K562 (cell line): Measurements from ENCODE around the gene KLHL22. TPM values are rescaled to one million over a fixed set of nuclear protein-coding genes. Genes with fewer than 3 reads are reported as not detected.

Experiments
- BRCA1 ChIP-seq, 2 experiments: fragments of 450-650 bp in 1 of 2; sonication (generic) in 1 of 2; formaldehyde crosslinking in 1 of 2; IDR thresholded peaks; 2 replicates each; pipeline versions ENCODE4 v1.5.0 to v1.6.1; 2017 to 2020; ENCODE audit warnings: mild to moderate bottlenecking in 1 of 2, missing genetic modification reagents in 1 of 2
- CAMTA2 ChIP-seq: fragments of 250-450 bp; sonication (Bioruptor Pico); conservative IDR thresholded peaks from 2 replicates; pipeline ENCODE4 v1.5.1; 2022
- DDX20 ChIP-seq: fragments of 450-650 bp; IDR thresholded peaks from 2 replicates; pipeline ENCODE4 v1.6.1; 2016; ENCODE audit warnings: missing genetic modification characterization, low read depth, mild to moderate bottlenecking, missing compliant biosample characterization, moderate library complexity
- IRF2 ChIP-seq: sonication (generic); formaldehyde crosslinking; IDR thresholded peaks from 2 replicates; pipeline ENCODE4 v1.8.1; 2022; ENCODE audit warnings: mild to moderate bottlenecking, missing genetic modification reagents
- MAFG ChIP-seq: fragments of 450-650 bp; conservative IDR thresholded peaks from 2 replicates; pipeline ENCODE4 v1.6.1; 2016; ENCODE audit warnings: missing genetic modification characterization, missing compliant biosample characterization
- NBN ChIP-seq: fragments of 450-650 bp; IDR thresholded peaks from 2 replicates; pipeline ENCODE4 v1.6.1; 2016; ENCODE audit warnings: low read depth, mild to moderate bottlenecking
- RNF2 ChIP-seq: sonication (generic); IDR thresholded peaks from 2 replicates; pipeline ENCODE4 v1.6.1; 2016
- SNRNP70 ChIP-seq: fragments of 200-400 bp; formaldehyde crosslinking; optimal IDR thresholded peaks from 2 replicates; pipeline ENCODE3; 2017; ENCODE audit warnings: low read depth, low read length
- STAG1 ChIP-seq: sonication (generic); formaldehyde crosslinking; IDR thresholded peaks from 2 replicates; pipeline ENCODE4 v1.5.0; 2020; ENCODE audit warnings: missing genetic modification reagents, borderline replicate concordance
- TAF15 ChIP-seq: fragments of 200-400 bp; formaldehyde crosslinking; IDR thresholded peaks from 2 replicates; pipeline ENCODE4 v1.6.1; 2017; ENCODE audit warnings: mild to moderate bottlenecking, low read depth, low read length, moderate library complexity
- TEAD1 ChIP-seq, 2 experiments: fragments of 450-650 bp in 1 of 2; sonication (generic) in 1 of 2; formaldehyde crosslinking; IDR thresholded peaks; 2 replicates each; pipeline versions ENCODE4 v1.4.0 to v1.8.0; 2020 to 2022; ENCODE audit warnings: mild to moderate bottlenecking in 2 of 2, missing genetic modification reagents in 1 of 2
- TOE1 ChIP-seq, 2 experiments: fragments of 450-650 bp in 1 of 2; sonication (generic) in 1 of 2; formaldehyde crosslinking in 1 of 2; IDR thresholded peaks; 2 replicates each; pipeline versions ENCODE4 v1.7.1 to v1.8.0; 2016 to 2022; ENCODE audit warnings: borderline replicate concordance in 2 of 2, mild to moderate bottlenecking in 2 of 2, antibody characterized with exemption in 1 of 2, inconsistent platforms in 1 of 2, low read depth in 1 of 2, missing genetic modification reagents in 1 of 2, moderate library complexity in 1 of 2
- U2AF2 ChIP-seq: fragments of 200-400 bp; formaldehyde crosslinking; optimal IDR thresholded peaks from 2 replicates; pipeline ENCODE3; 2017; ENCODE audit warnings: low read depth, mild to moderate bottlenecking, low read length
- ZKSCAN3 ChIP-seq: fragments of 250-450 bp; sonication (Bioruptor Pico); IDR thresholded peaks from 2 replicates; pipeline ENCODE4 v1.4.0; 2020
- ZNF146 ChIP-seq: IDR thresholded peaks from one replicate; pipeline ENCODE4 v1.6.1; 2018; ENCODE audit warnings: missing compliant biosample characterization; ENCODE audit not compliant: unreplicated experiment
- ZNF77 ChIP-seq: fragments of 250-450 bp; sonication (Bioruptor Pico); IDR thresholded peaks from 2 replicates; pipeline ENCODE4 v1.5.0; 2020
- polyA plus RNA-seq, 8 experiments: library from polyadenylated mRNA; depleted of rRNA in 4 of 8; stranded (reverse) in 5 of 8; unstranded in 3 of 8; fragments of >200 nt; fragmentation: Nextera tagmentation in 2 of 8; fragmentation: Illumina TruSeq in 1 of 8; extraction: Ambion mirVana in 2 of 8; extraction: Trizol in 1 of 8; gene quantifications; 2 replicates each; pipeline versions ENCODE4 v1.2.1 to v1.2.3, GENCODE V29; 2011 to 2014; ENCODE audit warnings: inconsistent platforms in 1 of 8, missing spikeins in 1 of 8
- total RNA-seq, 7 experiments: library from RNA; depleted of rRNA in 6 of 7; stranded (reverse); fragments of >200 nt in 6 of 7; fragmentation: Illumina TruSeq in 2 of 7; extraction: Trizol in 2 of 7; gene quantifications; 2 replicates each; pipeline versions ENCODE4 v1.2.1 to v1.2.3, GENCODE V29; 2011 to 2021; ENCODE audit warnings: low replicate concordance in 1 of 7
- TF ChIP-seq, protein P1 (sequence below): sonication (generic); formaldehyde crosslinking; IDR thresholded peaks from 2 replicates; pipeline ENCODE4 v1.8.0; 2022; ENCODE audit warnings: mild to moderate bottlenecking, missing genetic modification reagents
- TF ChIP-seq, protein P2 (sequence below): fragments of 200-800 bp; sonication (Bioruptor generic); IDR thresholded peaks from 2 replicates; pipeline ENCODE4 v1.6.1; 2017; ENCODE audit warnings: missing genetic modification characterization, missing compliant biosample characterization
- TF ChIP-seq, protein P3 (sequence below): fragments of 250-450 bp; sonication (Bioruptor Pico); IDR thresholded peaks from 2 replicates; pipeline ENCODE4 v1.9.0; 2021; ENCODE audit warnings: mild to moderate bottlenecking
- TF ChIP-seq, protein P4 (sequence below): IDR thresholded peaks from 2 replicates; pipeline ENCODE4 v1.6.1; 2011; ENCODE audit warnings: borderline replicate concordance, low read depth, mild to moderate bottlenecking, moderate library complexity, low read length; ENCODE audit not compliant: insufficient read depth, poor library complexity, severe bottlenecking

The KLHL22 gene
- total and polyA plus RNA-seq, 9 of the 15 experiments (the other 6 are each of a cell fraction or from before 2014, with no cell fraction given): 1.3 to 25.6 (median 15.2) TPM

DNA sequence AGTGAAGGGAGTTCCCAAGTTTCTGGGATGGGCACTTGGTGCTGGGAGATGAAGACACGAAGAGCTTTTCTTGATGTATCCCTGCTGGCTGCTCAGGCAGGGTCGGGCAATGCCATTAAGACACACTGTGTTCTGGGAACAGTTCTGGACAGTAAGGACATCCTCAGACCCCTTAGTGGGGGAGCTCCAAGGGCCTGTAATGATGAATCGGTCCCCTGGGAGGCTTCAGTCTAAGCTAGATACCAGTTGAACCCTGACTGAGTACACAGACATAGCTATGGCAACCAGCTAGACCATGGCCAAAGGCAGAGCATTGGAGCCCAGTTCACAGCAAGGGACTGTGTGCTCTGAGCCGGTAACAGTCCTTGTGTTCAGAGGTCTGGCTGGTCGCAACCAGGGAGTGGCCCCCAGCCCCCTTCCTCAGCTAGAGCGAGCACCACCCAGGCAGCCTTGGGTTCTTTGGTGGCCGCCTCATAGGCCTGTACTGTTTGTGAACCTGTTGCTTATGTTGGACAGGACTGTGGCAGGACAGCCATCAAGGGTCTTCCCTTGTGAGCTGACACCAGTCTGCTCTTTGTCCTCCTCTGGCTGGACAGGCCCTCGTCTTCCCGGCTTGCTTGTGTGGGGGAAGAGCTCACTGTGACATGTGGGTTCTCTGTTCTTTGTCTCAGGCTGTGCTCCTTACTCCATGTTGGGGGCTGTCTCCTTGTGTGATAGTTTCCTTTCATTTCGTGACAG, 36.8 kb upstream of the KLHL22 start (continued):
- TF ChIP-seq SNRNP70 (peak; percentile 24), TAF15 (no peak), ZNF146 (CRISPR knock-in tag) (no peak), STAG1 (no peak), ZNF77 (CRISPR knock-in tag) (no peak), ZKSCAN3 (CRISPR knock-in tag) (no peak), IRF2 (CRISPR knock-in tag) (0 out of 2 replicates have a peak, but pooled peaks have one; percentile 84), U2AF2 (no peak), DDX20 (tag) (no peak), BRCA1 (IDR thresholded peaks at IDR 0.05) (no peak), BRCA1 (CRISPR knock-in tag; IDR thresholded peaks at IDR 0.05) (no peak), TEAD1 (CRISPR knock-in tag; IDR thresholded peaks at IDR 0.05) (no peak), TOE1 (IDR thresholded peaks at IDR 0.05; ENCODE audit: borderline replicate concordance) (no peak), TOE1 (CRISPR knock-in tag; IDR thresholded peaks at IDR 0.05; ENCODE audit: borderline replicate concordance, low read depth) (no peak), RNF2 (no peak), MAFG (no peak), NBN (no peak), CAMTA2 (no peak)
- TF ChIP-seq, protein P1, sequence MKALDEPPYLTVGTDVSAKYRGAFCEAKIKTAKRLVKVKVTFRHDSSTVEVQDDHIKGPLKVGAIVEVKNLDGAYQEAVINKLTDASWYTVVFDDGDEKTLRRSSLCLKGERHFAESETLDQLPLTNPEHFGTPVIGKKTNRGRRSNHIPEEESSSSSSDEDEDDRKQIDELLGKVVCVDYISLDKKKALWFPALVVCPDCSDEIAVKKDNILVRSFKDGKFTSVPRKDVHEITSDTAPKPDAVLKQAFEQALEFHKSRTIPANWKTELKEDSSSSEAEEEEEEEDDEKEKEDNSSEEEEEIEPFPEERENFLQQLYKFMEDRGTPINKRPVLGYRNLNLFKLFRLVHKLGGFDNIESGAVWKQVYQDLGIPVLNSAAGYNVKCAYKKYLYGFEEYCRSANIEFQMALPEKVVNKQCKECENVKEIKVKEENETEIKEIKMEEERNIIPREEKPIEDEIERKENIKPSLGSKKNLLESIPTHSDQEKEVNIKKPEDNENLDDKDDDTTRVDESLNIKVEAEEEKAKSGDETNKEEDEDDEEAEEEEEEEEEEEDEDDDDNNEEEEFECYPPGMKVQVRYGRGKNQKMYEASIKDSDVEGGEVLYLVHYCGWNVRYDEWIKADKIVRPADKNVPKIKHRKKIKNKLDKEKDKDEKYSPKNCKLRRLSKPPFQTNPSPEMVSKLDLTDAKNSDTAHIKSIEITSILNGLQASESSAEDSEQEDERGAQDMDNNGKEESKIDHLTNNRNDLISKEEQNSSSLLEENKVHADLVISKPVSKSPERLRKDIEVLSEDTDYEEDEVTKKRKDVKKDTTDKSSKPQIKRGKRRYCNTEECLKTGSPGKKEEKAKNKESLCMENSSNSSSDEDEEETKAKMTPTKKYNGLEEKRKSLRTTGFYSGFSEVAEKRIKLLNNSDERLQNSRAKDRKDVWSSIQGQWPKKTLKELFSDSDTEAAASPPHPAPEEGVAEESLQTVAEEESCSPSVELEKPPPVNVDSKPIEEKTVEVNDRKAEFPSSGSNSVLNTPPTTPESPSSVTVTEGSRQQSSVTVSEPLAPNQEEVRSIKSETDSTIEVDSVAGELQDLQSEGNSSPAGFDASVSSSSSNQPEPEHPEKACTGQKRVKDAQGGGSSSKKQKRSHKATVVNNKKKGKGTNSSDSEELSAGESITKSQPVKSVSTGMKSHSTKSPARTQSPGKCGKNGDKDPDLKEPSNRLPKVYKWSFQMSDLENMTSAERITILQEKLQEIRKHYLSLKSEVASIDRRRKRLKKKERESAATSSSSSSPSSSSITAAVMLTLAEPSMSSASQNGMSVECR: no peak; the same call in 1 of the 2 replicates
- TF ChIP-seq, protein P2, sequence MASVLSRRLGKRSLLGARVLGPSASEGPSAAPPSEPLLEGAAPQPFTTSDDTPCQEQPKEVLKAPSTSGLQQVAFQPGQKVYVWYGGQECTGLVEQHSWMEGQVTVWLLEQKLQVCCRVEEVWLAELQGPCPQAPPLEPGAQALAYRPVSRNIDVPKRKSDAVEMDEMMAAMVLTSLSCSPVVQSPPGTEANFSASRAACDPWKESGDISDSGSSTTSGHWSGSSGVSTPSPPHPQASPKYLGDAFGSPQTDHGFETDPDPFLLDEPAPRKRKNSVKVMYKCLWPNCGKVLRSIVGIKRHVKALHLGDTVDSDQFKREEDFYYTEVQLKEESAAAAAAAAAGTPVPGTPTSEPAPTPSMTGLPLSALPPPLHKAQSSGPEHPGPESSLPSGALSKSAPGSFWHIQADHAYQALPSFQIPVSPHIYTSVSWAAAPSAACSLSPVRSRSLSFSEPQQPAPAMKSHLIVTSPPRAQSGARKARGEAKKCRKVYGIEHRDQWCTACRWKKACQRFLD (CRISPR knock-in tag): no peak
- TF ChIP-seq, protein P3, sequence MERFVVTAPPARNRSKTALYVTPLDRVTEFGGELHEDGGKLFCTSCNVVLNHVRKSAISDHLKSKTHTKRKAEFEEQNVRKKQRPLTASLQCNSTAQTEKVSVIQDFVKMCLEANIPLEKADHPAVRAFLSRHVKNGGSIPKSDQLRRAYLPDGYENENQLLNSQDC (CRISPR knock-in tag): no peak
- TF ChIP-seq, protein P4, sequence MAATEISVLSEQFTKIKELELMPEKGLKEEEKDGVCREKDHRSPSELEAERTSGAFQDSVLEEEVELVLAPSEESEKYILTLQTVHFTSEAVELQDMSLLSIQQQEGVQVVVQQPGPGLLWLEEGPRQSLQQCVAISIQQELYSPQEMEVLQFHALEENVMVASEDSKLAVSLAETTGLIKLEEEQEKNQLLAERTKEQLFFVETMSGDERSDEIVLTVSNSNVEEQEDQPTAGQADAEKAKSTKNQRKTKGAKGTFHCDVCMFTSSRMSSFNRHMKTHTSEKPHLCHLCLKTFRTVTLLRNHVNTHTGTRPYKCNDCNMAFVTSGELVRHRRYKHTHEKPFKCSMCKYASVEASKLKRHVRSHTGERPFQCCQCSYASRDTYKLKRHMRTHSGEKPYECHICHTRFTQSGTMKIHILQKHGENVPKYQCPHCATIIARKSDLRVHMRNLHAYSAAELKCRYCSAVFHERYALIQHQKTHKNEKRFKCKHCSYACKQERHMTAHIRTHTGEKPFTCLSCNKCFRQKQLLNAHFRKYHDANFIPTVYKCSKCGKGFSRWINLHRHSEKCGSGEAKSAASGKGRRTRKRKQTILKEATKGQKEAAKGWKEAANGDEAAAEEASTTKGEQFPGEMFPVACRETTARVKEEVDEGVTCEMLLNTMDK: no peak
